GM21515 (cell line): Measurements from ENCODE around the gene GJB2.

ENCODE experiments used
- ATAC-seq: cut with Tn5 transposase; IDR thresholded peaks from one replicate; pipeline ENCODE4 v1.9.1; 2021; ENCODE audit not compliant: unreplicated experiment

GJB2 gene

DNA sequence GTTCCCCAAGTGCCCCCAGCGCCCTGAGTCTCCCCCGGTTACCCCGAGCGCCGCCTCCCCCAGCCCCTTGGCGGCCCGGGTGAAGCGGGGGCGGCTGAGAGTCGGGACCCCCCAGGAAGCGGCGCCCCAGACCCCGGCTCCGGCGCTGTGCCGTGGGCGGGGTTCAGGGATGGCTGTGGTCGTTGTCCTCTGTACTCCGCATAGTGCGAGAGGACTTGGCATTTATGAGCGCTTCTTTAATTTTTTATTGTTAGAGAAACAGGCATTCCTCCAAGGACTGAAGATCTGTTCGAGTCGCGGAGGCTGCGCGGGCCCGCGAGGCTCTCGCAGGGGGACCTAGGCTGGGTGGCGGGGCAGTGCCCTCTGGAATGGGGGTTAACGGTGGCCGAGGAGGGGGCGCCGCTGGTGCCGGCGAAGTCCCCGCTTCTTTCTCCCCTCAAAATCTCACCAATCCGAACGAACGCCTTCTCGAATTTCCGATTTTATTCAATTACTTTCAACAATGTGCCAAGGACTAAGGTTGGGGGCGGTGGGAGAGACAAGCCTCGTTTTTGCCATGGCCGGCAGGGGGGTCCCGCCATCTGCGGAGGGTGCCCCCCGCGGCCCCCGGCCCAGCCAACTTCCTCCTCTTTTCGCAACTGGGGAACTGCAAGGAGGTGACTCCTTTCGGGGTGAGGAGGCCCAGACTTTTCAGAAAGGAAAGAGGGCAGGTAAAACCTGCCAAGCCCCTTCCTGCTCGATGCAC lies 596 bp upstream of the GJB2 start:
- ATAC-seq: no peak

DNA sequence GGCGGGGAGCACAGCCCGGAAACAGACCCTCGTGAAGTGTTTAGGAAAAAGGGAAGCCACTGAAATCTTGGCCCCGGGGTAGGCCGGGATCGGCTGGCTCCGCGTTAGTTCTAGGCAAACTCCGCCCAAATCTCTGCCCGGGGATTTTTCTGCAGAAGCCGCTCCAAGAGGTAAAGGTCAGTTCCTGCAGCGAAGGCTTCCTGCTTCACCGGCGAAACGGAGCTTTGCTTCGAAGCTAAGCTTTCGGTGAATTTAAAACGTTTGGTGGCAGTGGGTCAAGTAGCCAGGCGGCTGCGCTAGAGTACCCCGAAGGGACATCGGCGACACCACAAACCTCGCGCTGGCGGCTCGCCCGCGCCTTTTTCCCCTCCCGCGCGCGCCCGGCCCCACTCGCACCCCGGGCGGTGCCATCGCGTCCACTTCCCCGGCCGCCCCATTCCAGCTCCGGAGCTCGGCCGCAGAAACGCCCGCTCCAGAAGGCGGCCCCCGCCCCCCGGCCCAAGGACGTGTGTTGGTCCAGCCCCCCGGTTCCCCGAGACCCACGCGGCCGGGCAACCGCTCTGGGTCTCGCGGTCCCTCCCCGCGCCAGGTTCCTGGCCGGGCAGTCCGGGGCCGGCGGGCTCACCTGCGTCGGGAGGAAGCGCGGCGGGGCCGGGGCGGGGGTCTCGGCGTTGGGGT lies 441 bp downstream of the GJB2 start:
- no peak for ATAC-seq

DNA sequence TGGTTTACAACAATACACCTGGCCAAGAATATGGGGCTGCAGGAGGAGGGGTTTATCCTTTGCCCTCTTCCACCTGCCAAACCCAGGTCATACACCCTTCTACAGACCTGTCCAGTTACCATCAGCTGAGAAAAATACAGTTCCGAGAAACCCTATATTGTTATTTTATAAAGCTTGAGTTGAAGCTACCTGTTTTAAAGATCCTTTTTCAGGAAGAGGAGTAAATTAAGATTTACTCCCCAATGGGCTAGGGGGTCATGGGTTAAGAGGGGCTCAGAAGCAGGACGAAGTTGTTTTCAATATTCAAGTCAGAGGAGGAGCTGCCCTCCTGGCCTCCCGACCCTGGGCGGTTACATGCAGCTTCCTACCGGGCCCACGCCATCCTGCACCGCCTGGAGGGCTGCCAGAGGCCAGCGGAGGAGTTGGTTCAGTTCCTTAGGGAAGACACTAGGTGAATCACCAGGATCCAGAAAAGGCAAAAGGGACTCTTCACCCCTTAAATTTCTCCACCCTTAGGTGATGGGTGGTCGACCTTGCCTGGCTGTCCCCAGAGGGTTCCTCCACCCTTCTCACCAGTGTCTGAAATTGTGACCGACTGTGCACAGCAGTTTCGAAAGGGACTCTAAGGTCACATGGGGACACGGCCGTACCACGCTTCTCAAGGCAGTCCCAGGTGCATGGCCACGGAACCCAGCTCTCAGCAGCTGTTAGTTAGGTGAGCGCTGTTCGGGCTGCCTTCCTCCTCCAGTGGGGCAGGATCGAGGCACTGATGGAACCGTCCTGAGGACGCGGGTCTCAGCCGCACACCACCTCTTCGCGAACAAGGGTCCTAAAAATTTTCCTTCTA lies 1.2 kb downstream of the GJB2 start:
- ATAC-seq: no peak

DNA sequence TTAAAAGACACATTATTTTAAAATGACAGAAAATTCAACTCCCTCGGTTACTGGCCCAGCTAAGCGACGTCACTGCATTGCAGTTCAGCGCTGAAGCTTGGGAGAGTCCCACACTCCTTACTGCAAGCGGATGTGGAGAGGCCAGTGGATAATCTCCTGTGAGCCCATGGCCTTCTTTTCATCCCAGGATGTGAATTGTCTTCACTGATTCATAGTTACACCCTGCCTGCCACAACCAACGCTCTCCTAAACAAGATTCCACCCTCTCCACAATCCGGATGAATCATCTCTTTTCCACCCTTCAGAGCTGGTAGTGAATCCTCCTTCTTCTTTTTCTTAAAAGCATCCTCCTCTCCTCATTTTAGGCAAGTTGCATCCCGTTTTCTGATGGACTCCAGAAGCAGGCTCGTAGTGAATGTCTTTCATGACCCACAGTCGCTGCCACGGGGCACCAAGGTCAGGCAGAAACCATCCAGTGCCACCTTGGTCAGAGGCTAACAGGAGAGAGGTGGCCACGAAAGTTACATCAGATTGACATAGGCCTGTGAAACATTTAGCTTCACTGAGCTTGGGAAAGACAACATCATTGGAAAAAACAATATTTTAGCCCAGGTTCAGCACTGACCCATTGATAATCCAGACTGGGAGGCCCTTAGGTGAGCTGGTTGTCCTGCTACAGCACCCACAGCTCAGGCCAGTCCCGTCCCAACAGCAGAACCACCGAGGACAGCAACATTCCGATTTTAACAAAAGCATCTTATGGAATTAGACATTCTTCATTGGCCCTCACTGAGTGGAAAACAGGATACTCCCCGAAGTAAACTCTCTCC lies 2.0 kb downstream of the GJB2 start:
- ATAC-seq: no peak

DNA sequence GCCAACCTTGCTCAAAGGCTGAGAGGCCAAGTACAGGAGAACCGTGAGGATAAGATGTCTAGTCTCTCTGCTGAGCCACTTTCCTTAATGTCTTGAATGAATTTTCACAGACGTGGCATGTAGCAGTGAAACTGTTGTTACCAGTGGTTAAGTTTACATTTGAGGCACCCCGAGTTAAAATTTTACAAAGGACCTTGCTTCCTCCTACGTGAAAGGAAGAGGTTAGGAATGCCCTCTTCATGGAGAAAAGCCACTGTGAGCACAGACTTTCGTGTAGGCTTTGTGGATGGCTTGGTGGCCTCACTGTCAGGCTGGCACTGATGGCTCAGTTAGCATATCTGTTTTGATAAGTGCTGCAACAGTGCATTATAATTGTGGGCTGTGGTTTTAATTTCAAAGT lies 2.7 kb downstream of the GJB2 start:
- ATAC-seq: no peak

DNA sequence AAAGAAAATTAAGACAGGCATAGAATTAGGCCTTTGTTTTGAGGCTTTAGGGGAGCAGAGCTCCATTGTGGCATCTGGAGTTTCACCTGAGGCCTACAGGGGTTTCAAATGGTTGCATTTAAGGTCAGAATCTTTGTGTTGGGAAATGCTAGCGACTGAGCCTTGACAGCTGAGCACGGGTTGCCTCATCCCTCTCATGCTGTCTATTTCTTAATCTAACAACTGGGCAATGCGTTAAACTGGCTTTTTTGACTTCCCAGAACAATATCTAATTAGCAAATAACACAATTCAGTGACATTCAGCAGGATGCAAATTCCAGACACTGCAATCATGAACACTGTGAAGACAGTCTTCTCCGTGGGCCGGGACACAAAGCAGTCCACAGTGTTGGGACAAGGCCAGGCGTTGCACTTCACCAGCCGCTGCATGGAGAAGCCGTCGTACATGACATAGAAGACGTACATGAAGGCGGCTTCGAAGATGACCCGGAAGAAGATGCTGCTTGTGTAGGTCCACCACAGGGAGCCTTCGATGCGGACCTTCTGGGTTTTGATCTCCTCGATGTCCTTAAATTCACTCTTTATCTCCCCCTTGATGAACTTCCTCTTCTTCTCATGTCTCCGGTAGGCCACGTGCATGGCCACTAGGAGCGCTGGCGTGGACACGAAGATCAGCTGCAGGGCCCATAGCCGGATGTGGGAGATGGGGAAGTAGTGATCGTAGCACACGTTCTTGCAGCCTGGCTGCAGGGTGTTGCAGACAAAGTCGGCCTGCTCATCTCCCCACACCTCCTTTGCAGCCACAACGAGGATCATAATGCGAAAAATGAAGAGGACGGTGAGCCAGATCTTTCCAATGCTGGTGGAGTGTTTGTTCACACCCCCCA lies 3.8 kb downstream of the GJB2 start:
- no peak for ATAC-seq

DNA sequence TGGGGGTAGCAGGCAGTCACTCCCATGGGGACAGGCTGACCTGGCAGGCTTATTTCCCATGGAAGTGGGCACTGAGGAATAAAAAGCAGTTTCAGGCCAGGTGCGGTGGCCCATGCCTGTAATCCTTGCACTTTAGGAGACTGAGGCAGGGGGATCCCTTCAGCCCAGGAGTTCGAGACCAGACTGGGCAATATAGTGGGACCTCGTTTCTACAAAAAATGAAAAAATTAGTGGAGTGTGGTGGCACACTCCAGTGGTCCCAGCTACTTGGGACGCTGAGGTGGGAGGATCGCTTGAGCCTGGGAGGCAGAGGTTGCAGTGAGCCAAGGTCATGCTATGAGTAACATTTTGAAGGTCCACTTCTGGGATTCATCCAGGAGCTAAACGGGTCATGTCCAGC lies 6.0 kb downstream of the GJB2 start:
- no peak for ATAC-seq

DNA sequence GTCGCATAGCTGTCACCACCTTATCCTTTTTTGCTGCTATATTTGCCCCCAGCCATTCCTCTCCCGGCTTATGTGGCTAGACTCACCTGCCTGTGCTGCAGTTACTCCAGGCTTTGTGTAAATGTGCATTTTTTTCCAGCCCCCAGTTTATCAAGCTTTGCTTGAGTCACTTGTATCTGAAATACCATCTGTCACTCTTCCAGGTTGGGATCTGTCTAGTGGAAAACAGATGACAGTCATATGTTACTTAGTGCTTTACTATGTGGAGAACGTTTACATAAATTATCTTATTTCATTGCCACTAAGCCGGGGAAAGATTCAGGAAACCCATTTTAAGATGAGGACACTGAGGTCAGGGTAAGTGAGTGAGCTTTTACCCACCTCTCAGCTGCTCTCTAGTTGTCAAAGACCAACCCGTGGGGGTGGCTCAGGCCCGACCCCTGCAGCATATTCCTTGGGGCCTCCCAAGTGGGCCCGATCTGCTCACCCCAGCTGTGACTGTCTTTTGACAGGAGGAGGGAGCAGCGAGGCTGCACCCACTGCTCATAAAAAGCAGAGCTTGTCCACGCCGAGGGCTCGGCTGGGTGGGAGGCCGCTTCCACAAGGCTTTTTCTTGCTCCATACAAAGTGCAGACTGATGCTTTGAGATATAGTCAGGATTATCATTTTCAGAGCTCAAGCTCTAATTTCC lies 7.2 kb downstream of the GJB2 start:
- no peak for ATAC-seq

DNA sequence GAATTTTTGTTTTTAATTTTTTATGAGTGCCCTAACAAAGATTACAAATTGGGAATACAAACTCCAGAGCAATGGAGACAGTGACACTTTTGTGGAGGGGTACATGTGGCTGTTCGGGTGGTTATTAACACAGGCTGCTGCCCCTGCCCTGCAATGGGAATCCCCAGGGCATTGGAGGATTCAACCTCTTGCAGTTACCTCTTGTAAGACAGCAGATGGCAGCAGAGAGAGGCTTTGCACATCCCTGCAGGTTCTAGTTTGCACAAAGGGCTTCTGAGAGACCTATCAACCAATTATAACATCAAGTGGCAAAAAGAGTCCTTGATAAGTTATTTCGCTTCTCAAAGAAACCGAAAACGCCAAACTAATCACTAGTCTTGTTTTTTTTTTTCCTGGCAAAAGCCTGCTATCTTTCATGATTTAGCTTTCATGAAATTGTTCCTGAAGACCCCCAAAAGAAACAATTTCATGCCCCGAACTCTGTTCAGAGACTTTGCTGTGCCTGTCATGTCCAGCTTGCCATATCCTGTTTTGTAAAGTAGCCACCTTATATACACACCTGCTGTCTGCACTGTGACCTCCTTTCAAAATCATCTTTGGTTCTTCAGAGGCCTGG lies 10.4 kb downstream of the GJB2 start:
- ATAC-seq: peak; percentile 59

DNA sequence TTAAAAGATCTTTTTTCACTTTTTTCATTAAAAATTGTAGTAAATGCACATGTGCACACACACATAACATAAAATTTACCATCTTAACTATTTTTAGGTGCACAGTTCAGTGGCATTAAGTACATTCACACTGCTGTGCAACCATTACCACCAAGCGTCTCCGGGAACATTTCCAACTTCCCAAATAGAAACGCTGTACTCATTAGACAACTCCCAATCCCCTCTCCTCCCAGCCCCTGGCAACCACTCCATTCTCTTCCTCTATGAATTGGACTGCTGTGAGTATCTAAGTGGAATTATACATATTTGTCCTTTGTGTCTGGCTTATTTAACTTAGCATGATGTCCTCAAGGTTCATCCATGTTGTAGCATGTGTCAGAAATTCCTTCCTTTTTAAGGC lies 11.6 kb downstream of the GJB2 start:
- ATAC-seq: no peak

DNA sequence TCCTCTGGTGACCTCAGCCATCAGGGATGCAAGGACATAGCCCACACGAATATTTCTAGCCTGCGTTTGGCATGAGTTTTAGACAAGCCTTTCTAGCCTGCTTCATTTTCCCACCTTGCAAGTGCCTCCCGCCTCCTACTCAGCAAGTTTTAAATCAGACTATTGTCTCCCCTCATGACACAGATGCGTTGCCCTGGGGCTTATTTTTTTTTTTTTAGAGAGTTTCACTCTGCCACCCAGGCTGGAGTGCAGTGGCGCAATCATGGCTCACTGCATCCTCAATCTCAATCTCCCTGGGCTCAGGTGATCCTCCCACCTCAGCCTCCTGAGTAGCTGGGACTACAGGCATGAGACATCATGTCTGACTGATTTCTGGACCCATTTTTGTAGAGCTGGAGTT lies 14.6 kb downstream of the GJB2 start:
- no peak for ATAC-seq

DNA sequence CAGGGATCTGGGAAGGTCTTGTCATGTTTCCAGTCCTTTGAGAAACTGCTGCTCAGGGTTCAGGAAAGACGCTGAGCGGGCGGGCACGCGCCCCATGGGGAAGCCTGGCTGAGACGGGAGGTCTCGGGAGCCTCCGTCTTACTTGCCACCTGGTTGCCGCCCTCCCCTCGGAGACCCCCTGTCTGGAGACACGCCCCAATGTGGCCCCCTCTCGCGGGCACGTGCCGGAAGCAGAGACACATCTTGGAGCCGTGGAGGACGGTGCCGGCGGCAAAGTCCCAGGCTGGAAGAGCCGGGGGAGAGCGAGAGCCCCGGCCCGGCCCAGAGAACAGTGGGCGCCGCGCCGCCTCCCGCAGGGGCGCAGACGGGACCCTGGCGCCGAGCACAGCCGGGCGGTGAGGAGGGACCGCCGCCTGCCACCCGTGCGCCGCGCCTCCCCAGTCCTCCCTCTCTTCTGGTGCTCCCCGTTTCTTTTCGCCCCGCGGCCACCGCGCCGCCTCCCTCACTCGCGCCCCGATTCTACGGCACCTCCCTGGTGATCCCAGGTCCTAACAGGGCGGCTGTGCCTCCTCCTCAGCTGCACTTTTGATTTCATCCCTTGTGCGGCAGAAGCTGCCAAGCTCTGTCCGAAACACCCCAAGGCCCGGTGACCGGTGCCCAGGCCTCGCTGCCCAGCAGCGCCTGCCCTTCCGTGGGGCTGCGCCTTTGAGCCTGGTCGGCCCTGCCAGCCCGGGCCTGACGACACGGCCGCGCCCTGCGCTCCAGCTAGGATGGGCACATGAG lies 15.5 kb downstream of the GJB2 start:
- no peak for ATAC-seq

DNA sequence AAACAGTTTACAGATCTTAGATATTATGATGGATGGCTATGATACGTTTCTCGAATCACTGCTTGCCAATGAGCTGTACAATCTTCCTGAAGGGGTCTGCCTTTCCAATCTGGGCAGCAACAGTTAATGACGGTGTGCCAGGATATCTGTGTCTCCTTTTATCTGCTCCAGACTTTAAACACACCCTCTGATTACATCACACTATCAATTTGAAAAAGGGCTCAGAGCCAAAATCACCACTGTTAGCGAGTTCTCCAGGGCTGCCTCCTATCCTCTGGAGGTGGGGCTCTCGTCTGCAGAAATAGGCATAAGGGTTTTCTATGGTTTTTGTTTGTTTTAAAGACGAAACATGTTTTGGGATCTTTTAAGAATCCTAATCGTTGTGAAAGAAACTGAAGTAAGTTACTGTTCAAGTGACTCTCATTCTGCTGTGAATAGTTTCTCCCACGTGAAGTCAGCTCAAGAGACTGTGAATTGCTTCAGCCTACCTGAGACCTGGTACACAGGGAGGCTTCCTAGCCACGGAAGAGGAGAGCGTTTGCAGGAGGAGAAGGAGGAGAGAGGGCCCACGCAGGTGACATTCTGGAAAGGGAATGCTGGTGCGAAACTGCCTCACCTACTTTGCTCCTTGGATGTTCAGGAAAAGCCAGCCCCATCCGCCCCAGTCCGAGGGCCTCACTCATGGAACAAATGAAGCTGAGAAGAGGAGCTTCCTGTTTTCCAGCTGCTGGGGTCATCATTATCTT lies 16.7 kb downstream of the GJB2 start:
- no peak for ATAC-seq

DNA sequence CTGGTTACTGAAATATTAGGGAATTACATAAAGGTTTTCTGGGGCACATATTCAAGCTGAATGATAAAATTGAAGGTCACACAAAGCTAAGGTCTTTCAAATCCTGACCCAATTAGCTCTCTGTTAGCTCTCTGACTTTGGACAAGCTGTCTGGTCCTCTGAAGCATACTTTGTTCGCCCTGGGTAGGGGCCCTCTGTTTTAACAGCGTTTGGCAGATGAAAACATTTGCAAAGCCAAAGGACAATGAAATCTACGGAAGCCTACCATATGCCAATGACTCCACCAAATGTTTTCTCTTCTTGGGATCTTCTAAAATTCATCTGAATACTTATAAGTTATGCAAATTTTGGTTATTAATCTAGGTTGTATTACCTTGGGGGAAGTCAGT lies 17.3 kb downstream of the GJB2 start:
- no peak for ATAC-seq

DNA sequence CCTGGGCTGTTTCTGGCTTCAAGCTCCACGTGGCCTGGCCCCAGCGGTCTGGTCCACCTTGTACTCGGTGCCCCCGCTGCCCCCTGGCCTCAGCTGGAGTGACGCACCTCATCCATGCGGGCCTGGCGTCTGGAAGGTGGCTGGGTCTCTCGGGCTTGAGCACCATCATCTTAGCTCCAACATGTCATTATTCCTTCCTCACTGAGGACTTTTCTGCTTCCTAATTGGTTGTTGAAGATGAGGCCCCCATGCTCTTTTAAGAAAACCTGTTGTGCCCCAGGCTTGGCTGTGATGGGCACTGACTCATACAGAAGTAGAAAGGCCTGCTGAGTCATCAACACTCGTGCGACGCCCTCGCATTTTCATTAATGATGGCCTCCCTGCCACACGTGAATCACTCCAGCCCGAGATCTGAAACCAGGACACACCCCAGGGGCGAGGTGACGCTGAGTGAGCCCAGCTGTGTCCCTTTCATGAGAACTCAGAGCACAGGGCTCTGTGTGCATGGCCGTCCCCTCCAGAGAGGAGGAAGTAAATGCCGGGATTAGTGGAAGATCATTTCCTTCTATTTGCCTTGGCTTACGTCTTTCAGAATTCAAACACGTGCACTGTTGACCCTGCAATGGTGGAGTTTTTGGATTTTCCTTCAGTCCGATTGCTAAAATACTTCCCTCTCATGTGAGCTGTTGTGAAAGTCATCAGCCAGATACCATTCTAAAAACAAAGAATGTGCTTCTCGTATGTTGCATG lies 17.9 kb downstream of the GJB2 start:
- ATAC-seq: peak; percentile 86

DNA sequence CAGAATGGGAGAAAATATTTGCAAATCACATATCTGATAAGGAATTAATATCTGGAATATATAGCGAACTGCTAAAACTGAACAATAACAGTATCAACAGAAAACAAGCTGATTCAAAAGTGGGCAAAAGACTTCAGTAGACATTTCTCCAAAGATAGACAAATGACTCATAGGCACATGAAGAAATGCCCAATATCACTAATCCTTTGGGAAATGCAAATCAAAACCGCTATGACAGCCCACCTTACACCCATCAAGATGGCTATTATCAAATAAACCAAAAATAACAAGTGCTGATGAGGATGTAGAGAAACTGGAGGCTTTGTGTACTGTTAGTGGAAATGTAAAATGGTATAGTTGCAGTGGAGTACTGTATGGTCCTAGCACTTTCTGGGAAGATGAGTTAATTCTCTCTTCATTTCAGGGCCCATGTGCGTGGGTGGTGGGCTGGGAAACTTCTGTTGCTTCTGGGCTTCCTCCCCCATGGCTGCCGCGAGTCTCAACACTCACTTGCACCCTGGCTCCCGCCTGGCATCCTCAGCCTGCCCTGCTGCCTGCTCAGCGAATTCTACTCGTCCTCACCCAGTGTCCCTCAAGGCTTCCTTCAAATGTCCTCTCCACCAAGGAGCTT lies 19.5 kb downstream of the GJB2 start:
- no peak for ATAC-seq
